Measurements from ENCODE around the gene NBDY. TPM values are rescaled to one million over a fixed set of nuclear protein-coding genes. Genes with fewer than 3 reads are reported as not detected.

Gene NBDY
- total and polyA plus RNA-seq, 2 of the 13 experiments (the other 11 are each of a cell fraction or from before 2014, with no cell fraction given): 1.4 to 1.7 TPM

DNA sequence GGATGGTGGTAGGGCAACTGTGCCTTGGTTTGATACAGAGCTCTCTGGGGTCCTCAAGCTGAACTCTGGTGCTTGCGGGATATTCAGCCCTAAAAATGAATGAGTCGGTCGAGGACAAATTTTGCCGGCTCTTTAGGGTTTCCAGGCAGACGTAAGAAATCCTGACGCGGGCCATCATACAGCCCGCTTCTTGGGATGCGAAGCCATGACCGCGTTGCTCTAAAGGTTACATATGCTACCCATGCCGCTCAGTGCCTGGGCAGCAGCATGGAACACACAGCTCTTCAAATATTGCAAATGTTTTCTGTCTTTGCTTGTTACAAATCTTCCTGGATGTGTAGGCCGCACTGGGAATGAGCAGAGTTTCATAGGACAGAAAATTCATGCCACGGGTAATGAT, 55.6 kb downstream of the NBDY start (continued):
- TF ChIP-seq, protein P1, sequence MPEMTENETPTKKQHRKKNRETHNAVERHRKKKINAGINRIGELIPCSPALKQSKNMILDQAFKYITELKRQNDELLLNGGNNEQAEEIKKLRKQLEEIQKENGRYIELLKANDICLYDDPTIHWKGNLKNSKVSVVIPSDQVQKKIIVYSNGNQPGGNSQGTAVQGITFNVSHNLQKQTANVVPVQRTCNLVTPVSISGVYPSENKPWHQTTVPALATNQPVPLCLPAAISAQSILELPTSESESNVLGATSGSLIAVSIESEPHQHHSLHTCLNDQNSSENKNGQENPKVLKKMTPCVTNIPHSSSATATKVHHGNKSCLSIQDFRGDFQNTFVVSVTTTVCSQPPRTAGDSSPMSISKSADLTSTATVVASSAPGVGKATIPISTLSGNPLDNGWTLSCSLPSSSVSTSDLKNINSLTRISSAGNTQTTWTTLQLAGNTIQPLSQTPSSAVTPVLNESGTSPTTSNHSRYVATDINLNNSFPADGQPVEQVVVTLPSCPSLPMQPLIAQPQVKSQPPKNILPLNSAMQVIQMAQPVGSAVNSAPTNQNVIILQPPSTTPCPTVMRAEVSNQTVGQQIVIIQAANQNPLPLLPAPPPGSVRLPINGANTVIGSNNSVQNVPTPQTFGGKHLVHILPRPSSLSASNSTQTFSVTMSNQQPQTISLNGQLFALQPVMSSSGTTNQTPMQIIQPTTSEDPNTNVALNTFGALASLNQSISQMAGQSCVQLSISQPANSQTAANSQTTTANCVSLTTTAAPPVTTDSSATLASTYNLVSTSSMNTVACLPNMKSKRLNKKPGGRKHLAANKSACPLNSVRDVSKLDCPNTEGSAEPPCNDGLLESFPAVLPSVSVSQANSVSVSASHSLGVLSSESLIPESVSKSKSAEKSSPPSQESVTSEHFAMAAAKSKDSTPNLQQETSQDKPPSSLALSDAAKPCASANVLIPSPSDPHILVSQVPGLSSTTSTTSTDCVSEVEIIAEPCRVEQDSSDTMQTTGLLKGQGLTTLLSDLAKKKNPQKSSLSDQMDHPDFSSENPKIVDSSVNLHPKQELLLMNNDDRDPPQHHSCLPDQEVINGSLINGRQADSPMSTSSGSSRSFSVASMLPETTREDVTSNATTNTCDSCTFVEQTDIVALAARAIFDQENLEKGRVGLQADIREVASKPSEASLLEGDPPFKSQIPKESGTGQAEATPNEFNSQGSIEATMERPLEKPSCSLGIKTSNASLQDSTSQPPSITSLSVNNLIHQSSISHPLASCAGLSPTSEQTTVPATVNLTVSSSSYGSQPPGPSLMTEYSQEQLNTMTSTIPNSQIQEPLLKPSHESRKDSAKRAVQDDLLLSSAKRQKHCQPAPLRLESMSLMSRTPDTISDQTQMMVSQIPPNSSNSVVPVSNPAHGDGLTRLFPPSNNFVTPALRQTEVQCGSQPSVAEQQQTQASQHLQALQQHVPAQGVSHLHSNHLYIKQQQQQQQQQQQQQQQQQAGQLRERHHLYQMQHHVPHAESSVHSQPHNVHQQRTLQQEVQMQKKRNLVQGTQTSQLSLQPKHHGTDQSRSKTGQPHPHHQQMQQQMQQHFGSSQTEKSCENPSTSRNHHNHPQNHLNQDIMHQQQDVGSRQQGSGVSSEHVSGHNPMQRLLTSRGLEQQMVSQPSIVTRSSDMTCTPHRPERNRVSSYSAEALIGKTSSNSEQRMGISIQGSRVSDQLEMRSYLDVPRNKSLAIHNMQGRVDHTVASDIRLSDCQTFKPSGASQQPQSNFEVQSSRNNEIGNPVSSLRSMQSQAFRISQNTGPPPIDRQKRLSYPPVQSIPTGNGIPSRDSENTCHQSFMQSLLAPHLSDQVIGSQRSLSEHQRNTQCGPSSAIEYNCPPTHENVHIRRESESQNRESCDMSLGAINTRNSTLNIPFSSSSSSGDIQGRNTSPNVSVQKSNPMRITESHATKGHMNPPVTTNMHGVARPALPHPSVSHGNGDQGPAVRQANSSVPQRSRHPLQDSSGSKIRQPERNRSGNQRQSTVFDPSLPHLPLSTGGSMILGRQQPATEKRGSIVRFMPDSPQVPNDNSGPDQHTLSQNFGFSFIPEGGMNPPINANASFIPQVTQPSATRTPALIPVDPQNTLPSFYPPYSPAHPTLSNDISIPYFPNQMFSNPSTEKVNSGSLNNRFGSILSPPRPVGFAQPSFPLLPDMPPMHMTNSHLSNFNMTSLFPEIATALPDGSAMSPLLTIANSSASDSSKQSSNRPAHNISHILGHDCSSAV (CRISPR knock-in tag; IDR thresholded peaks at IDR 0.05; ENCODE audit: borderline replicate concordance): no peak
- no peak for TF ChIP-seq YEATS4 (CRISPR knock-in tag; IDR thresholded peaks at IDR 0.05; ENCODE audit: borderline replicate concordance)
- TF ChIP-seq HHEX (CRISPR knock-in tag; IDR thresholded peaks at IDR 0.05): no peak
- TF ChIP-seq ZNF644 (CRISPR knock-in tag; IDR thresholded peaks at IDR 0.05; ENCODE audit: low read depth): no peak
- TF ChIP-seq THYN1 (CRISPR knock-in tag; IDR thresholded peaks at IDR 0.05; ENCODE audit: borderline replicate concordance, low read depth): no peak
- TF ChIP-seq, protein P2, sequence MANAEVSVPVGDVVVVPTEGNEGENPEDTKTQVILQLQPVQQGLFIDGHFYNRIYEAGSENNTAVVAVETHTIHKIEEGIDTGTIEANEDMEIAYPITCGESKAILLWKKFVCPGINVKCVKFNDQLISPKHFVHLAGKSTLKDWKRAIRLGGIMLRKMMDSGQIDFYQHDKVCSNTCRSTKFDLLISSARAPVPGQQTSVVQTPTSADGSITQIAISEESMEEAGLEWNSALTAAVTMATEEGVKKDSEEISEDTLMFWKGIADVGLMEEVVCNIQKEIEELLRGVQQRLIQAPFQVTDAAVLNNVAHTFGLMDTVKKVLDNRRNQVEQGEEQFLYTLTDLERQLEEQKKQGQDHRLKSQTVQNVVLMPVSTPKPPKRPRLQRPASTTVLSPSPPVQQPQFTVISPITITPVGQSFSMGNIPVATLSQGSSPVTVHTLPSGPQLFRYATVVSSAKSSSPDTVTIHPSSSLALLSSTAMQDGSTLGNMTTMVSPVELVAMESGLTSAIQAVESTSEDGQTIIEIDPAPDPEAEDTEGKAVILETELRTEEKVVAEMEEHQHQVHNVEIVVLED (CRISPR knock-in tag; IDR thresholded peaks at IDR 0.05; ENCODE audit: borderline replicate concordance): no peak
- no peak for TF ChIP-seq ZNF572 (CRISPR knock-in tag; IDR thresholded peaks at IDR 0.05)
- TF ChIP-seq, protein P3, sequence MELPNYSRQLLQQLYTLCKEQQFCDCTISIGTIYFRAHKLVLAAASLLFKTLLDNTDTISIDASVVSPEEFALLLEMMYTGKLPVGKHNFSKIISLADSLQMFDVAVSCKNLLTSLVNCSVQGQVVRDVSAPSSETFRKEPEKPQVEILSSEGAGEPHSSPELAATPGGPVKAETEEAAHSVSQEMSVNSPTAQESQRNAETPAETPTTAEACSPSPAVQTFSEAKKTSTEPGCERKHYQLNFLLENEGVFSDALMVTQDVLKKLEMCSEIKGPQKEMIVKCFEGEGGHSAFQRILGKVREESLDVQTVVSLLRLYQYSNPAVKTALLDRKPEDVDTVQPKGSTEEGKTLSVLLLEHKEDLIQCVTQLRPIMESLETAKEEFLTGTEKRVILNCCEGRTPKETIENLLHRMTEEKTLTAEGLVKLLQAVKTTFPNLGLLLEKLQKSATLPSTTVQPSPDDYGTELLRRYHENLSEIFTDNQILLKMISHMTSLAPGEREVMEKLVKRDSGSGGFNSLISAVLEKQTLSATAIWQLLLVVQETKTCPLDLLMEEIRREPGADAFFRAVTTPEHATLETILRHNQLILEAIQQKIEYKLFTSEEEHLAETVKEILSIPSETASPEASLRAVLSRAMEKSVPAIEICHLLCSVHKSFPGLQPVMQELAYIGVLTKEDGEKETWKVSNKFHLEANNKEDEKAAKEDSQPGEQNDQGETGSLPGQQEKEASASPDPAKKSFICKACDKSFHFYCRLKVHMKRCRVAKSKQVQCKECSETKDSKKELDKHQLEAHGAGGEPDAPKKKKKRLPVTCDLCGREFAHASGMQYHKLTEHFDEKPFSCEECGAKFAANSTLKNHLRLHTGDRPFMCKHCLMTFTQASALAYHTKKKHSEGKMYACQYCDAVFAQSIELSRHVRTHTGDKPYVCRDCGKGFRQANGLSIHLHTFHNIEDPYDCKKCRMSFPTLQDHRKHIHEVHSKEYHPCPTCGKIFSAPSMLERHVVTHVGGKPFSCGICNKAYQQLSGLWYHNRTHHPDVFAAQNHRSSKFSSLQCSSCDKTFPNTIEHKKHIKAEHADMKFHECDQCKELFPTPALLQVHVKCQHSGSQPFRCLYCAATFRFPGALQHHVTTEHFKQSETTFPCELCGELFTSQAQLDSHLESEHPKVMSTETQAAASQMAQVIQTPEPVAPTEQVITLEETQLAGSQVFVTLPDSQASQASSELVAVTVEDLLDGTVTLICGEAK (IDR thresholded peaks at IDR 0.05): no peak
- TF ChIP-seq, protein P3 (CRISPR knock-in tag; IDR thresholded peaks at IDR 0.05): no peak
